NOMO-1 treated with dmso at 0.1 percent for 144 hours (cell line): ENCODE results near the gene CASP3.
"Not testable (repeated sequence)": the region's sequence is repeated elsewhere in the genome, so short reads cannot be mapped to it uniquely, and the experiment has no call there.

ENCODE experiments used
- DNase-seq: peaks from one replicate; lab custom pipeline; 2025; ENCODE audit not compliant: unreplicated experiment; lab: John Stamatoyannopoulos, UW

CASP3 gene

GRCh38 chr4:184636144-184636543, 13.1 kb downstream of the CASP3 start:
- no peak for DNase-seq

GRCh38 chr4:184635381-184635780, 13.9 kb downstream of the CASP3 start:
- DNase-seq = no peak

GRCh38 chr4:184632842-184633241, 16.4 kb downstream of the CASP3 start:
- DNase-seq = no peak

- DNase-seq = no peak
Measured at GRCh38 chr4:184628103-184628502, 21.1 kb downstream of the CASP3 start.

GRCh38 chr4:184625783-184626596, 23.3 kb downstream of the CASP3 start:
- not testable (repeated sequence) for DNase-seq

GRCh38 chr4:184624972-184625554, 24.2 kb downstream of the CASP3 start:
- no peak for DNase-seq

GRCh38 chr4:184624504-184624903, 24.7 kb downstream of the CASP3 start:
- not testable (repeated sequence) for DNase-seq

GRCh38 chr4:184621518-184621917, 27.7 kb downstream of the CASP3 start:
- DNase-seq = no peak

- peak; percentile 12 for DNase-seq
Measured at GRCh38 chr4:184620212-184620867, 28.9 kb downstream of the CASP3 start.

GRCh38 chr4:184617600-184618196, 31.5 kb downstream of the CASP3 start:
- no peak for DNase-seq

- DNase-seq = peak; percentile 2
Measured at GRCh38 chr4:184616633-184617551, 32.4 kb downstream of the CASP3 start.

GRCh38 chr4:184616168-184616567, 33.1 kb downstream of the CASP3 start:
- DNase-seq = not testable (repeated sequence)

- DNase-seq = no peak
Measured at GRCh38 chr4:184614509-184614908, 34.7 kb downstream of the CASP3 start.

GRCh38 chr4:184613405-184613804, 35.8 kb downstream of the CASP3 start:
- DNase-seq = peak; percentile 10

GRCh38 chr4:184612074-184612473, 37.2 kb downstream of the CASP3 start:
- no peak for DNase-seq

- DNase-seq = not testable (repeated sequence)
Measured at GRCh38 chr4:184607429-184607828, 41.8 kb downstream of the CASP3 start.

GRCh38 chr4:184602857-184603256, 46.4 kb downstream of the CASP3 start:
- not testable (repeated sequence) for DNase-seq

GRCh38 chr4:184600982-184601381, 48.3 kb downstream of the CASP3 start:
- not testable (repeated sequence) for DNase-seq

GRCh38 chr4:184599492-184600135, 49.6 kb downstream of the CASP3 start:
- DNase-seq = no peak
